Measurements from ENCODE around the gene PHC2. TPM values are rescaled to one million over a fixed set of nuclear protein-coding genes. Genes with fewer than 3 reads are reported as not detected.

The PHC2 gene
- total RNA-seq, 1 donor from 2014 or later = 69.0 TPM

DNA sequence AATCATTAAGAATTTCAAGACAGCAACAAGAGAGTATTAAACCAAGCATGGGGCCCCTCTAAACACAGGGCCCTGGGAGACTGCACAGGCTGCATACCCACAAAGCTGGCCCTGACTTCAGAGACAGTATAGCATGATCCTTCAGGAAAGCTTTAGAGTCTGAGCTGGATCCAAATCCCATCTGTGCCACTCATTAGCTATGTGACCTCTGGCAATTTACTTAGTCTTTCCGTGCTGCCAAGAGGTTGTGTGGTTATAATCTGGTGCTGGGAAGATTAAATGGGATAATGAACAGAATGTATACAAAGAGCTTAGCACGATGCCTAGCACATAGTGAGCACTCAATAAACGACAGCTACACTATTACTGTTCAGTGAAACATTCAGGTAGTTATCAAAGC, 4.0 kb downstream of the PHC2 start:
- no peak for DNase-seq (ENCODE audit: low read depth in 2 of 2)

DNA sequence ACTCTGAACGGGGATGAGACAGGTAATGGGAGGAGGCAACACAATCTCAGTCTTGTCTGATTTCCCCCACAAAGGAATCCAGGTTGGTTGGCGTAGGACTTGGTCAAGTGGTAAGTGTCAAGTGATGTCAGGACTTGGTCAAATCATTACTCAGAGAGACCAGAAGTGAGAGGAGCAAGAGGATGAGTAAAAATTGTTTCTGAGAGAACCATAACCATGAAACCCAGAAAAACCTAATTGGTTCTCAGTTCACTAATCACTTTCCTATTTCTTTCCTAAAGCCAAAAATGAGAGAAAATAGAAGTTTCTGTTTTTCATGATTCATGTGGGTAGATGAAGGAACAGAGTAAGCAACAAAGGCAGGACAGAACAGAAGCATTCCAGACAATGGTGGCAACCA, 5.0 kb downstream of the PHC2 start:
- no peak for DNase-seq (ENCODE audit: low read depth in 2 of 2)

DNA sequence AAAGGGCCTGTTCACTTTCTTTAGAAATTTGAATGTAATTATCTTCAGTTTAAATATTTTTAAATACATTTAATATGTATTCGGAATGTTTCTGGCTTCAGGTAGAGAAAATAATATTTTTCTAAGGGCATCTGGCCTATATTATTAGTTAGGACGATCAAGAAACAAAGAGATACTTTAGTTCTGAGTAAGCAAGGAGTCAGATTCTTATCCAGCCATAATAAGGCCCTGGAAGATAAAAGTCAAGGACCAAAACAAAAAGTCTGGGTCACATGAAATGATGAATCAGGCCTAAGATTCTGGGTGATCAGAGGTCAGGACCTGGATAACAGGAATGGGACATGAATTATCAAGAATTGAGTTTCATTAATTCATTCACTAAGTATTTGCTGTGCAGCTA, 6.3 kb downstream of the PHC2 start:
- peak in 1 of 2 donors; percentile 21 for DNase-seq (ENCODE audit: low read depth in 2 of 2)

DNA sequence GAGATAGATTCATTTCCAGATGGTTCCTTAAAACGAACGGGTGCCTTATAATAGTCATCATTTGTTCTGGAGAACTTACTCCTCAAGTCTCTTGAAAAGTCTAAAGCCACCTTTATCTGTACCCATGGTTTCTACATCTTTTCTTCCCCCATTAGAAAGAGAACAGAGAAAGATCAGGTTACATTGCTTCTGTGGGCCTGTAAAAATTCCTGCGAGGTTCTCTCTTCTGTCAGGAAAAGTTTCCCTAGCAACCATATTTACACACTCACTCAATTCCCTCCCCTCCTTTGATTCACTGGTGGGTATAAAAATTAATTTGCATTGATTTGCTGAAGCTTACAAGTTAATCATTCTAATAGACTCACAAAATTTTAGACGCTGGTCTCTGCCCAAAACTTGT, 6.7 kb downstream of the PHC2 start:
- DNase-seq (ENCODE audit: low read depth in 2 of 2) = peak in 1 of 2 donors; percentile 33

GRCh38 chr1:33420870-33421775, 9.8 kb downstream of the PHC2 start:
- DNase-seq (ENCODE audit: low read depth in 2 of 2) = peak in 1 of 2 donors; percentile 74

DNA sequence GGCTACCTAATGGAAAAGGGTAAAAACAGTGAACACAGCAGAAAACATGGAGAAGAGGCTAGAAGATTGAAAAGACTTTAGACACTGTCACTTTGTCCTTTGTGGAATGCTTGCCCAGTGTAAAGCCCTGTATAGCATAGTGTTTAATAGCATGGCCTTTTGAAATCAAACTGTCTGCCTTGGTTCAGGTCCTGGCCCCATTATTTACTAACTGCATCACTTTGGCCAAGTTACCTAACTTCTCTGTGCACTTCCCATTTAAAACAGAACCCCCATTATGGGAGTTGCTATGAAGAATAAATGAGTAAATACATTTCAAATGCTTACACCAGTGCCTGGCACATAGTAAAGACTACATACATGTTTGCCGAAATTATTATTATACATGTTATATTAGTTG, 12.1 kb downstream of the PHC2 start:
- DNase-seq (ENCODE audit: low read depth in 2 of 2) = no peak

DNA sequence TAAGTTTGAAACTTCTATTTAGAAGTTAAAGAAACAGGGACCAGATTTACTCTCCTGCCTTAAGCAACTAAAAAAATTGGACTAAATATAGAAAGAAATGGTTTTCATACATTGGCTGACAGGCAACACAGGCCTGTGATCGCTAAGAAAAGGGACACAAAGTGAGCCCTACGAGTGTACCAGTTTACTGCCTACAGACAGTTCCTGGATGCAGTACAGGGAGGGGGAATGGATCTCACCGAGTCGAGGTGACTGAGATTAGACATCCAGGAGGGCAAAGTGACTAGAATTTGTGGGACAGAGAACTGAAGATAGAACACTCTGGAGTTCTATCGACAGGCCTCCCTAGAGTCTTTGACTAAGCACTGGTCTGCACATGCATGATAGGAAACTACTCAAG, 16.0 kb downstream of the PHC2 start:
- DNase-seq (ENCODE audit: low read depth in 2 of 2) = no peak

- DNase-seq (ENCODE audit: low read depth in 2 of 2) = peak in 1 of 2 donors; percentile 71
Observed at GRCh38 chr1:33410091-33410701, 20.7 kb downstream of the PHC2 start.

- peak in 1 of 2 donors; percentile 18 for DNase-seq (ENCODE audit: low read depth in 2 of 2)
Observed at GRCh38 chr1:33408093-33408436, 22.8 kb downstream of the PHC2 start.

DNA sequence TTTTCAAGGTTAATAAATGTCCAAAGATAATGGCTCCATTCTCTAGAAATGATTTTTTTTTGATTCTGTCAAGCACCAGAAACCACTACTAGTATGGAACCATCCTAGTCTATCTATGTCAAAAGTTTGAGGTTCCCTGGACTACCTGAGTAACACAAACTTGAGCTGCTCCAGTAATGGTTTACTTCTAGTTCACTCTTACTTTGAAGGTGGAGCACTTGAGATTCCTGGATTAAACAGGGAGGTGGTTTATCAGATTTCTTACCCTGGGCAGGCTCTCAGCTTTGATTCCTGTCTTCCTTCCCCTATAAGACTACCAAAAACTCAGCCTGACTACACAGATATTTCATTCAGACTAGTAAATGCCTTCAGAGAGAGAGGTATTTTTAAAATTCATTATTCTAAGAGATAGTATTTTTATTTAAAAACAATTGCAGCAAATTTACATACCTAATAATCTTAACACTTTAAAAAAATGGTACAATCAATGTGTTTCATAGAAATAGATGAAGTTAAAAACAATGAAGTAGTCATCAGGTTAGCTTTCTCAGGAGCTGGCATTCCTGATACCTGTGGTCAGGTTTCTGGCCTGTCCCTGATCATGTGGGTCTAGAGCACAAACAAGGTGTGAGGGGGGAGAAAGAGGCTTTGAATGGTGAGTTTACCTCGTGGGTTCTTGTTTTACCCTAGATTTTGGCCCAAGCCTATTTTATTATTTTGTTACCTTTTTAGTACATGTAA, 23.4 kb downstream of the PHC2 start:
- no peak for DNase-seq (ENCODE audit: low read depth in 2 of 2)

DNA sequence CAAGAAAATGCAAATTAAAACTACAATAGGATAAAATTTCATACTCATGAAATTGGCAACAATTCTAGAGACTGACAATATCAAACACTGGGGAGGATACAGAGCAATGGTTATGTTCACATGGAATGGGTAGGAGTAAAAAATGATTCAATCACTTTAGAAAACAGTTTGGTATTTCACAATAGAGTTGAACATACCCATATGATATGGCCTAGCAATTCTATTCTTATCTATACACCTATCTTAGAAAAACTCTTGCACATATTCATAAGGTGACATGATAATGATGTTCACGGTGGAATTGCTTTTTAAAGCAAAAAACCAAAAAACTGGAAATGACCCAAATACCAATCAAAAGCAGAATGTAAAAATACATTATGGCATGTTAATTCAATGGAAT, 28.7 kb downstream of the PHC2 start:
- DNase-seq (ENCODE audit: low read depth in 2 of 2) = no peak

DNA sequence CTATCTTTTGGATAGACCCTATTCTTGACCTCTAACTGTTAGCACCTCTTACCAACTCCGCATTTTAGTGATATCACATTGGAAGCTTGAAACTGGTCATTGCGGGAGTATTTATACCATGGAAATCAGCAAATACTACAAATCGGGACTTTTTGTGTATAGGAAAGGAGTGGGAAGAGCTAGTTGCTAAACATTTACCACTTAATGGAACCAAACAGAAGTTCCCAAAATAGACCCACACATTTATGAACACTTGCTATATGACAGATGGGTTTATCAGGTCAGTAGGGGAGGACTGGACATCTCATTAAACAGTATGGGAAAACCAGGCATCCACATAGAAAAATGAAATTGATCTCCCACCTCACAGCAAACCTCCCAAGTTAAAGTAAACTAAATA, 29.4 kb downstream of the PHC2 start:
- DNase-seq (ENCODE audit: low read depth in 2 of 2) = no peak

DNA sequence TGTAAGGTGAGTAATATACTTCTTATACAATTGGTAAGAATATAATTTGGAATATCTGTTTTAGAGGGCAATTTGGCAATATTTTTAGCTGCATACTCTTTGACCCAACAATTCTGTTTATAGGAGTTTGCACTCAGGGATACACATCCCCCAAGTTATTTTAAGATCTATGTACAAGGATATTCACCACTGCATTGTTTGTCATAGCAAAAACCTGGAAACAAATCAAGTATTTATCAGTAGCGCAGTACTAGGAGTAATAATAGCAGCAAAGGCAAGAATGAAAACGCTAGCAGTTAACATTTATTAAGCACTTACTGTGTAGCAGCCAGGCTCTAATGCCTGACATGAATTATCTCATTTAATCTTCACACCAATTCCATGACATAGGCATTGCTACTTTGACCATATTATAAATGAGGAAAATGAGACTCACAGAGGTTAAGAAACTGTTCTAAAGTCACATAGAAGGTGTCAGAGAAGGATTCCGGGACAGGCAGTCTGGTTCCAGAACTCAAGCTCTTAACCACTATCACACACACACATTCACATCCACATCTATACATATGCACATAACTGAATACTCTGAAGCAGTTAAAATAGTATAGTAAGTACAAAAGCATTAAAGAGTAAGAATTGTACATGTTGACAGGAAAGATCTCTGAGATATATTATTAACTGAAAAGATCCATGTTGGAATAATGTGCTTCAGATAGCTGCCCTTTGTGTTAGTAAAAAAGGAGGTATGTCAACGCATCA, 30.6 kb downstream of the PHC2 start:
- DNase-seq (ENCODE audit: low read depth in 2 of 2) = no peak

GRCh38 chr1:33399375-33399774, 31.5 kb downstream of the PHC2 start:
- no peak for DNase-seq (ENCODE audit: low read depth in 2 of 2)

GRCh38 chr1:33397994-33398393, 32.9 kb downstream of the PHC2 start:
- no peak for DNase-seq (ENCODE audit: low read depth in 2 of 2)

DNA sequence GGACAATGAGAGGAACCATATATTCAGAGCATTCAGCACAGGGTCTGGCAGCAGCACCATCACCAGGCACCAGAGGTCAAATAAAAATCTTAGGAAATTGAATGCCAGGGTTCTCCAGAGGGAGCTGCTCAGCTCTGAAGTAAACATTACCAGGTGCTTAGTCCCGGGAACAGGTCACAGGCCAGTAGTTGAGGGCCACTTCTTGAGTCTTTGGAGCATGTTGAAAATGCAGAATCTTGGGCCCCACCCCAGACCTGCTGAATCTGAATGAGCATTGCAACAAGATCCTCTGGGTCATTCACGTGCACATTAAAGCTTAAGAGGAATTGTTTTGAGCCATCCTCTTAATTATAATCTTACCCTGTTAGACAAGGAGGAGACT, 33.8 kb downstream of the PHC2 start:
- no peak for DNase-seq (ENCODE audit: low read depth in 2 of 2)

- DNase-seq (ENCODE audit: low read depth in 2 of 2) = no peak
Observed at GRCh38 chr1:33396188-33397124, 34.4 kb downstream of the PHC2 start.

- DNase-seq (ENCODE audit: low read depth in 2 of 2) = no peak
Observed at GRCh38 chr1:33394770-33395169, 36.1 kb downstream of the PHC2 start.

DNA sequence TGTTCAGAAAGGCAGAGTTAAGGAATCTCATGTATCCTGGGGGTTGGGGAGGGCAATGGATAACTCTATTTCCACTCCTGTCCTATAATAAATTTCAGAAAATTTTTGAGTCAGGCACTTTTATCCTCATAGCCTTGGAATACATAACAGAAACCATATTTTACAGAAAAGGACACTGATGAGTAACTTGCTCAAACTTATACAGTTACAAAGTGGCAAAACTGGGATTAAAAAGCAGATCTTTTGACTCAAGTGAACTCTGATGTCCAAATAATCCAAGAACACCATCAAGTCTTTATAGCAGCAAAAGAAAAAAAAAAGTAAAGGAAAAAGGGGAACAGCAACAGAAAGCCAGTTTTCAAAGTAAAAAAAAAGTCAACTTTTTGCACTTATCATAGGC, 36.9 kb downstream of the PHC2 start:
- DNase-seq (ENCODE audit: low read depth in 2 of 2) = no peak

GRCh38 chr1:33393524-33393923, 37.4 kb downstream of the PHC2 start:
- no peak for DNase-seq (ENCODE audit: low read depth in 2 of 2)

GRCh38 chr1:33392639-33393038, 38.3 kb downstream of the PHC2 start:
- DNase-seq (ENCODE audit: low read depth in 2 of 2) = peak; percentile 46 to 54

Data from lung microvascular endothelial cell (primary cell).